H9 (cell line): ENCODE data around the gene NFE2L3. TPM values are rescaled to one million over a fixed set of nuclear protein-coding genes. Genes with fewer than 3 reads are reported as not detected.
"Not testable (repeated sequence)": the region's sequence is repeated elsewhere in the genome, so short reads cannot be mapped to it uniquely, and the experiment has no call there.

Source experiments
- DNase-seq: peaks from one replicate; pipeline ENCODE4 v3.0.0-alpha.2; 2017
- H2AFZ ChIP-seq: one replicate; pipeline ENCODE4 v1.6.1; 2013; ENCODE audit warnings: mild to moderate bottlenecking, low read length, control low read depth, moderate library complexity
- H2AK5ac ChIP-seq: 2 replicates; pipeline ENCODE4 v1.6.1; 2013; ENCODE audit warnings: low read length, control low read depth, mixed read lengths; ENCODE audit not compliant: insufficient read length
- H2BK120ac ChIP-seq: one replicate; pipeline ENCODE4 v1.6.1; 2013; ENCODE audit warnings: low read depth, mild to moderate bottlenecking, low read length, control low read depth, inconsistent platforms; ENCODE audit not compliant: poor library complexity, severe bottlenecking
- H2BK12ac ChIP-seq: 2 replicates; pipeline ENCODE4 v1.6.1; 2013; ENCODE audit warnings: low read length, control low read depth, mixed read lengths, low read depth; ENCODE audit not compliant: insufficient read length
- H2BK15ac ChIP-seq: 2 replicates; pipeline ENCODE4 v1.6.1; 2013; ENCODE audit warnings: low read depth, low read length, control low read depth
- H2BK20ac ChIP-seq: one replicate; pipeline ENCODE4 v1.6.1; 2013; ENCODE audit warnings: low read depth, mild to moderate bottlenecking, low read length, control low read depth, inconsistent platforms; ENCODE audit not compliant: poor library complexity, severe bottlenecking
- H2BK5ac ChIP-seq: 2 replicates; pipeline ENCODE4 v1.6.1; 2013; ENCODE audit warnings: low read length, control low read depth, mixed read lengths; ENCODE audit not compliant: insufficient read length
- H3K14ac ChIP-seq: 2 replicates; pipeline ENCODE4 v1.6.1; 2013; ENCODE audit warnings: low read length, control low read depth; ENCODE audit not compliant: insufficient read depth
- H3K18ac ChIP-seq: 2 replicates; pipeline ENCODE4 v1.6.1; 2013; ENCODE audit warnings: low read depth, mild to moderate bottlenecking, mixed read lengths, low read length, control low read depth; ENCODE audit not compliant: insufficient read length
- H3K23ac ChIP-seq: 2 replicates; pipeline ENCODE4 v1.6.1; 2013; ENCODE audit warnings: low read length, control low read depth, mixed read lengths, low read depth; ENCODE audit not compliant: insufficient read length
- H3K23me2 ChIP-seq: 2 replicates; pipeline ENCODE4 v1.6.1; 2013; ENCODE audit warnings: low read depth, mild to moderate bottlenecking, mixed read lengths, low read length, control low read depth; ENCODE audit not compliant: insufficient read length, poor library complexity, severe bottlenecking
- H3K27ac ChIP-seq: 2 replicates; pipeline ENCODE4 v1.5.1; 2013; ENCODE audit warnings: low read length, control low read depth, mixed read lengths, low read depth; ENCODE audit not compliant: insufficient read length
- H3K27me3 ChIP-seq: 2 replicates; pipeline ENCODE4 v1.6.1; 2013; ENCODE audit warnings: low read length, control low read depth, inconsistent platforms; ENCODE audit not compliant: insufficient read depth
- H3K4ac ChIP-seq: 2 replicates; pipeline ENCODE4 v1.6.1; 2013; ENCODE audit warnings: low read depth, mild to moderate bottlenecking, control low read depth, inconsistent platforms, low read length, moderate library complexity
- H3K4me1 ChIP-seq: 2 replicates; pipeline ENCODE4 v1.6.1; 2013; ENCODE audit warnings: low read length, control low read depth, inconsistent platforms; ENCODE audit not compliant: insufficient read depth
- H3K4me2 ChIP-seq: 2 replicates; pipeline ENCODE4 v1.6.1; 2013; ENCODE audit warnings: low read length, control low read depth, mixed read lengths; ENCODE audit not compliant: insufficient read length, insufficient read depth
- H3K56ac ChIP-seq: 2 replicates; pipeline ENCODE4 v1.6.1; 2013; ENCODE audit warnings: low read depth, mild to moderate bottlenecking, mixed read lengths, low read length, control low read depth; ENCODE audit not compliant: insufficient read length
- H3K79me1 ChIP-seq: 2 replicates; pipeline ENCODE4 v1.6.1; 2013; ENCODE audit warnings: low read depth, mild to moderate bottlenecking, moderate library complexity, low read length, control low read depth, inconsistent platforms; ENCODE audit not compliant: insufficient read depth, poor library complexity, severe bottlenecking
- H3K79me2 ChIP-seq: 2 replicates; pipeline ENCODE4 v1.6.1; 2013; ENCODE audit warnings: low read length, control low read depth, inconsistent platforms; ENCODE audit not compliant: insufficient read depth
- H3K9ac ChIP-seq: 2 replicates; pipeline ENCODE4 v1.6.1; 2013; ENCODE audit warnings: low read length, control low read depth, mixed read lengths; ENCODE audit not compliant: insufficient read length; ENCODE audit errors: extremely low read depth
- H3K9me3 ChIP-seq: one replicate; pipeline ENCODE4 v1.6.1; 2013; ENCODE audit warnings: low read depth, low read length, inconsistent platforms; ENCODE audit not compliant: control insufficient read depth
- H3T11ph ChIP-seq: one replicate; pipeline ENCODE4 v1.6.1; 2013; ENCODE audit warnings: mild to moderate bottlenecking, low read length, control low read depth, inconsistent platforms
- H4K20me1 ChIP-seq: one replicate; pipeline ENCODE4 v1.6.1; 2013; ENCODE audit not compliant: control insufficient read depth, insufficient read length, insufficient read depth
- H4K5ac ChIP-seq: 2 replicates; pipeline ENCODE4 v1.6.1; 2013; ENCODE audit warnings: low read depth, mild to moderate bottlenecking, mixed read lengths, low read length, control low read depth; ENCODE audit not compliant: insufficient read length
- H4K8ac ChIP-seq: replicated peaks from 2 replicates; pipeline ENCODE4 v1.6.1; 2013; ENCODE audit warnings: low read length, control low read depth, mixed read lengths, low read depth; ENCODE audit not compliant: insufficient read length
- H4K91ac ChIP-seq: 2 replicates; pipeline ENCODE4 v1.6.1; 2013; ENCODE audit warnings: low read depth, mild to moderate bottlenecking, moderate library complexity, mixed read lengths, low read length, control low read depth; ENCODE audit not compliant: insufficient read length
- H3K27ac Mint-ChIP-seq, 3 experiments: 2 replicates in 2 of 3; 3 replicates in 1 of 3; pipeline ENCODE4 v1.8.0; 2020 to 2021; ENCODE audit warnings: mixed read lengths in 3 of 3, mild to moderate bottlenecking in 1 of 3, moderate library complexity in 1 of 3
- H3K27me3 Mint-ChIP-seq: 2 replicates; pipeline ENCODE4 v1.8.0; 2021; ENCODE audit warnings: low read depth, mild to moderate bottlenecking, moderate library complexity, mixed read lengths
- H3K36me3 Mint-ChIP-seq, 3 experiments: 2 replicates in 2 of 3; 3 replicates in 1 of 3; pipeline ENCODE4 v1.8.0; 2020 to 2021; ENCODE audit warnings: low read depth in 3 of 3, mixed read lengths in 3 of 3; ENCODE audit not compliant: insufficient read depth in 1 of 3
- H3K4me1 Mint-ChIP-seq, 2 experiments: 2 replicates each; pipeline ENCODE4 v1.8.0; 2020; ENCODE audit warnings: mixed read lengths in 2 of 2
- H3K4me3 Mint-ChIP-seq, 2 experiments: 2 replicates in 1 of 2; 3 replicates in 1 of 2; pipeline ENCODE4 v1.8.0; 2020 to 2021; ENCODE audit warnings: mild to moderate bottlenecking in 2 of 2, mixed read lengths in 2 of 2, moderate library complexity in 1 of 2
- H3K9me3 Mint-ChIP-seq, 2 experiments: 2 replicates in 1 of 2; 3 replicates in 1 of 2; pipeline ENCODE4 v1.8.0; 2020; ENCODE audit warnings: mild to moderate bottlenecking in 2 of 2, mixed read lengths in 2 of 2, moderate library complexity in 1 of 2
- WGBS: extraction: QIAGEN DNeasy Blood & Tissue Kit; methylation state at CpG from one replicate; pipeline ENCODE4 v1.1.7; 2013; ENCODE audit warnings: missing lambda C conversion rate, low lambda C conversion rate, mixed read lengths; ENCODE audit not compliant: insufficient read length; ENCODE audit errors: extremely low coverage; 5-methylcytosine and 5-hydroxymethylcytosine counted together
- total RNA-seq: library from RNA; stranded (reverse); gene quantifications from 2 replicates; pipeline ENCODE4 v1.2.1, GENCODE V29; 2021

Gene NFE2L3
- total RNA-seq, 1 experiment from 2014 or later, result 46.9 TPM

GRCh38 chr7:26176696-26177095 is 24.7 kb downstream of the NFE2L3 start:
- H2BK15ac ChIP-seq, H3K27me3 ChIP-seq, H3K27ac Mint-ChIP-seq, H3K27ac ChIP-seq, H3K27me3 Mint-ChIP-seq, H4K5ac ChIP-seq, H3K9ac ChIP-seq, H2BK120ac ChIP-seq, H3K4ac ChIP-seq, H3K23ac ChIP-seq, H2BK5ac ChIP-seq, H3K9me3 ChIP-seq, H3K4me2 ChIP-seq, H2AFZ ChIP-seq, DNase-seq, H4K91ac ChIP-seq, H3K14ac ChIP-seq, H3K4me1 Mint-ChIP-seq, H3T11ph ChIP-seq, H4K8ac ChIP-seq, H3K23me2 ChIP-seq, H2AK5ac ChIP-seq, H3K4me1 ChIP-seq, H2BK20ac ChIP-seq, H3K56ac ChIP-seq, H3K18ac ChIP-seq, H3K79me1 ChIP-seq, H4K20me1 ChIP-seq, H2BK12ac ChIP-seq, H3K4me3 Mint-ChIP-seq: not testable (repeated sequence)
- Mint-ChIP-seq H3K36me3 (peaks cover 45 to 75% (median 48%) of the 10 kb centered on the region in 3 experiments), H3K9me3 (peaks cover 10 to 40% of the 10 kb centered on the region in 2 experiments)
- WGBS, result no CpG with 5 or more reads among the region's 26 CpGs
- H3K79me2 ChIP-seq, result peaks cover 12% of the 10 kb centered on the region; the same call in 1 of the 2 replicates

DNA sequence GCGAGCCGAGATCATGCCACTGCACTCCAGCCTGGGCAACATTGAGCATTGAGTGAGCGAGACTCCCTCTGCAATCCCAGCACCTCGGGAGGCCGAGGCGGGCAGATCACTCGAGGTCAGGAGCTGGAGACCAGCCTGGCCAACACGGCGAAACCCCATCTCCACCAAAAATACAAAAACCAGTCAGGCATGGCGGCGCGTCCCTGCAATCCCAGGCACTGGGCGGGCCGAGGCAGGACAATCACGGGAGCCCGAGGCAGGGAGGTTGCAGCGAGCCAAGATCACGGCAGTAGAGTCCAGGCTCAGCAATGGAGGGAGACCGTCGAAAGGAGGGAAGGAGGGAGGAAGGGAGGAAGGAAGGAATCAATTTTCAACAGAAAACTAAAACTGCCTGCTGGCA is 25.3 kb downstream of the NFE2L3 start:
- not testable (repeated sequence) for H2BK120ac ChIP-seq, H3K4me1 Mint-ChIP-seq, H3K27me3 Mint-ChIP-seq, H3K23ac ChIP-seq, H4K20me1 ChIP-seq, H3K56ac ChIP-seq, H3K4me1 ChIP-seq, H4K5ac ChIP-seq, DNase-seq, H2BK15ac ChIP-seq, H2AK5ac ChIP-seq, H3K27ac ChIP-seq, H3K9me3 ChIP-seq, H4K8ac ChIP-seq, H2BK12ac ChIP-seq, H3K27me3 ChIP-seq, H2BK5ac ChIP-seq, H3T11ph ChIP-seq, H3K23me2 ChIP-seq, H2AFZ ChIP-seq, H3K18ac ChIP-seq, H3K9ac ChIP-seq, H3K4ac ChIP-seq, H2BK20ac ChIP-seq, H4K91ac ChIP-seq, H3K79me1 ChIP-seq, H3K4me2 ChIP-seq, H3K14ac ChIP-seq
- Mint-ChIP-seq H3K4me3 (peak overlapping the region in 1 of 2 experiments; percentile 16; a peak in 1 of 5 replicates), H3K9me3 (peaks cover 10 to 38% of the 10 kb centered on the region in 2 experiments), H3K36me3 (peaks cover 42 to 71% (median 46%) of the 10 kb centered on the region in 3 experiments), H3K27ac (0 out of 7 replicates have a peak overlapping the region, but pooled peaks of 1 of the 3 experiments have one; percentile 37)
- H3K79me2 ChIP-seq, result peaks cover 11% of the 10 kb centered on the region; the same call in 1 of the 2 replicates
- no CpG with 5 or more reads among the region's 20 CpGs for WGBS
